Gastrocnemius medialis (tissue), 4 donors: Measurements from ENCODE around the gene ELF3. TPM values are rescaled to one million over a fixed set of nuclear protein-coding genes. Genes with fewer than 3 reads are reported as not detected.

Source experiments
- ATAC-seq, 2 donors: fragments of 150-250 bp; one replicate each; pipeline ENCODE4 v1.9.1; 2016
- DNase-seq, 2 donors: peaks; one replicate each; pipeline ENCODE4 v3.0.0-alpha.2; 2019
- H3K27ac ChIP-seq, 4 donors: fragments of 200-600 bp; sonication (generic); 1 replicate in 1 of 4; 2 replicates in 3 of 4; pipeline ENCODE4 v1.5.1; 2016 to 2018; ENCODE audit warnings: mild to moderate bottlenecking in 2 of 4, moderate library complexity in 1 of 4
- H3K27me3 ChIP-seq, 3 donors: fragments of 200-600 bp; sonication (generic) in 2 of 3; 1 replicate in 1 of 3; 2 replicates in 2 of 3; pipeline versions ENCODE4 v1.5.1 to v1.6.0; 2016 to 2019; ENCODE audit warnings: mild to moderate bottlenecking in 1 of 3, moderate library complexity in 1 of 3
- H3K36me3 ChIP-seq, 2 donors: fragments of 200-600 bp; sonication (generic) in 1 of 2; one replicate each; pipeline ENCODE4 v1.5.1; 2017 to 2018
- H3K4me1 ChIP-seq, 2 donors: fragments of 200-600 bp; sonication (generic) in 1 of 2; one replicate each; pipeline ENCODE4 v1.5.1; 2016 to 2017; ENCODE audit warnings: mild to moderate bottlenecking in 2 of 2
- H3K4me3 ChIP-seq, 4 donors: fragments of 200-600 bp; sonication (generic) in 3 of 4; 1 replicate in 1 of 4; 2 replicates in 3 of 4; pipeline ENCODE4 v1.5.1; 2016 to 2019; ENCODE audit warnings: mild to moderate bottlenecking in 2 of 4
- H3K9me3 ChIP-seq, 3 donors: fragments of 200-600 bp; sonication (generic) in 2 of 3; 1 replicate in 1 of 3; 2 replicates in 2 of 3; pipeline ENCODE4 v1.5.1; 2016 to 2019
- POLR2A ChIP-seq, 2 donors: fragments of 450-650 bp; IDR thresholded peaks; one replicate each; pipeline ENCODE4 v1.6.1; 2017; ENCODE audit warnings: antibody characterized with exemption in 2 of 2, mild to moderate bottlenecking in 2 of 2, moderate library complexity in 2 of 2
- in situ Hi-C, 4 donors: fragments of 200-750 bp; cut with MboI; loops; one replicate each; pipeline versions ENCODE4 v1.15.0 to v1.8.0; 2017; ENCODE audit warnings: low sequenced_read_pairs in 4 of 4
- intact Hi-C: fragments of 100-400 bp; cut with DNase I; formaldehyde crosslinking; loops from one replicate; pipeline ENCODE4 v1.15.1; 2023; ENCODE audit warnings: low total_unique reads
- total RNA-seq, 4 donors: library from RNA; depleted of rRNA; stranded (reverse); fragments of >200 nt; gene quantifications; one replicate each; pipeline versions ENCODE4 v1.1.0 to v1.2.3, GENCODE V29; 2016
- TF ChIP-seq, protein P1 (sequence below), 5 experiments: fragments of 450-650 bp in 3 of 5; fragments of 200-600 bp in 2 of 5; sonication (generic) in 2 of 5; IDR thresholded peaks in 4 of 5; conservative IDR thresholded peaks in 1 of 5; 1 replicate in 4 of 5; 2 replicates in 1 of 5; pipeline ENCODE4 v1.5.1; 2016 to 2019; ENCODE audit warnings: antibody characterized with exemption in 5 of 5, mild to moderate bottlenecking in 3 of 5, moderate library complexity in 3 of 5

The ELF3 gene
- total RNA-seq, 4 donors from 2014 or later = 0.10 to 3.8 (median 0.73) TPM; not detected in 1

DNA sequence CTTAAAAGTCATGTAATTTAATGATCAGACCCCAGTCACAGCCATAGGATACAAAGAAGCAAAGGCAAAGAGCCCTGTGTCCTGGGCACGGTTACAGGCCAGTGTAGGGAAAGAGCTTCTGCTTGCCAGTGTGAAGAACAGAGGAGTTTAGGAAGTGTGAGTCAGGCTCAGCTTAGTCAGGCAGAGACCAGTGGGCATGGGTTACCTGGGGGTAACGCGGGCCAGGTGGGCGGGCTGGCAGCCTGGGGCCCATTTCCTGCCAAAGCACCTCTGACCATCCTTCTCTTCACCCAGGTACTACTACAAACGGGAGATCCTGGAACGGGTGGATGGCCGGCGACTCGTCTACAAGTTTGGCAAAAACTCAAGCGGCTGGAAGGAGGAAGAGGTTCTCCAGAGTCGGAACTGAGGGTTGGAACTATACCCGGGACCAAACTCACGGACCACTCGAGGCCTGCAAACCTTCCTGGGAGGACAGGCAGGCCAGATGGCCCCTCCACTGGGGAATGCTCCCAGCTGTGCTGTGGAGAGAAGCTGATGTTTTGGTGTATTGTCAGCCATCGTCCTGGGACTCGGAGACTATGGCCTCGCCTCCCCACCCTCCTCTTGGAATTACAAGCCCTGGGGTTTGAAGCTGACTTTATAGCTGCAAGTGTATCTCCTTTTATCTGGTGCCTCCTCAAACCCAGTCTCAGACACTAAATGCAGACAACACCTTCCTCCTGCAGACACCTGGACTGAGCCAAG lies 4.7 kb downstream of the ELF3 start:
- intact Hi-C loops = no loop called here
- ATAC-seq = no peak
- Histone ChIP-seq H3K9me3 (no peaks in the 10 kb centered on the region), H3K4me1 (no peaks in the 10 kb centered on the region), H3K27ac (no peak overlapping the region), H3K36me3 (no peaks in the 10 kb centered on the region), H3K27me3 (no peaks in the 10 kb centered on the region), H3K4me3 (no peak overlapping the region)
- in situ Hi-C loops = loop anchor here in 3 of 4 donors (5.0 to 10.0 kb wide), 2 partner anchors 100 to 102 kb away; no protein-coding TSS in a partner anchor
- TF ChIP-seq, protein P1, sequence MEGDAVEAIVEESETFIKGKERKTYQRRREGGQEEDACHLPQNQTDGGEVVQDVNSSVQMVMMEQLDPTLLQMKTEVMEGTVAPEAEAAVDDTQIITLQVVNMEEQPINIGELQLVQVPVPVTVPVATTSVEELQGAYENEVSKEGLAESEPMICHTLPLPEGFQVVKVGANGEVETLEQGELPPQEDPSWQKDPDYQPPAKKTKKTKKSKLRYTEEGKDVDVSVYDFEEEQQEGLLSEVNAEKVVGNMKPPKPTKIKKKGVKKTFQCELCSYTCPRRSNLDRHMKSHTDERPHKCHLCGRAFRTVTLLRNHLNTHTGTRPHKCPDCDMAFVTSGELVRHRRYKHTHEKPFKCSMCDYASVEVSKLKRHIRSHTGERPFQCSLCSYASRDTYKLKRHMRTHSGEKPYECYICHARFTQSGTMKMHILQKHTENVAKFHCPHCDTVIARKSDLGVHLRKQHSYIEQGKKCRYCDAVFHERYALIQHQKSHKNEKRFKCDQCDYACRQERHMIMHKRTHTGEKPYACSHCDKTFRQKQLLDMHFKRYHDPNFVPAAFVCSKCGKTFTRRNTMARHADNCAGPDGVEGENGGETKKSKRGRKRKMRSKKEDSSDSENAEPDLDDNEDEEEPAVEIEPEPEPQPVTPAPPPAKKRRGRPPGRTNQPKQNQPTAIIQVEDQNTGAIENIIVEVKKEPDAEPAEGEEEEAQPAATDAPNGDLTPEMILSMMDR (IDR thresholded peaks at IDR 0.05 in 4 of 5, conservative IDR thresholded peaks at IDR 0.05 in 1 of 5) = no peak
- no peak for TF ChIP-seq POLR2A (IDR thresholded peaks at IDR 0.05)
- no peak for DNase-seq

DNA sequence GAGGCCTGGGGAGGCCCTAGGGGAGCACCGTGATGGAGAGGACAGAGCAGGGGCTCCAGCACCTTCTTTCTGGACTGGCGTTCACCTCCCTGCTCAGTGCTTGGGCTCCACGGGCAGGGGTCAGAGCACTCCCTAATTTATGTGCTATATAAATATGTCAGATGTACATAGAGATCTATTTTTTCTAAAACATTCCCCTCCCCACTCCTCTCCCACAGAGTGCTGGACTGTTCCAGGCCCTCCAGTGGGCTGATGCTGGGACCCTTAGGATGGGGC lies 5.2 kb downstream of the ELF3 start:
- intact Hi-C loops = no loop called here
- Histone ChIP-seq H3K36me3 (no peaks in the 10 kb centered on the region), H3K27ac (no peak overlapping the region), H3K4me3 (no peak overlapping the region), H3K9me3 (no peaks in the 10 kb centered on the region), H3K27me3 (no peaks in the 10 kb centered on the region), H3K4me1 (no peaks in the 10 kb centered on the region)
- no peak for DNase-seq
- TF ChIP-seq, protein P1 (IDR thresholded peaks at IDR 0.05 in 4 of 5, conservative IDR thresholded peaks at IDR 0.05 in 1 of 5) = no peak
- no peak for TF ChIP-seq POLR2A (IDR thresholded peaks at IDR 0.05)
- no peak for ATAC-seq
- in situ Hi-C loops = loop anchor here in 2 of 4 donors (10.0 kb wide), 1 partner anchor 99 kb away; no protein-coding TSS in a partner anchor

DNA sequence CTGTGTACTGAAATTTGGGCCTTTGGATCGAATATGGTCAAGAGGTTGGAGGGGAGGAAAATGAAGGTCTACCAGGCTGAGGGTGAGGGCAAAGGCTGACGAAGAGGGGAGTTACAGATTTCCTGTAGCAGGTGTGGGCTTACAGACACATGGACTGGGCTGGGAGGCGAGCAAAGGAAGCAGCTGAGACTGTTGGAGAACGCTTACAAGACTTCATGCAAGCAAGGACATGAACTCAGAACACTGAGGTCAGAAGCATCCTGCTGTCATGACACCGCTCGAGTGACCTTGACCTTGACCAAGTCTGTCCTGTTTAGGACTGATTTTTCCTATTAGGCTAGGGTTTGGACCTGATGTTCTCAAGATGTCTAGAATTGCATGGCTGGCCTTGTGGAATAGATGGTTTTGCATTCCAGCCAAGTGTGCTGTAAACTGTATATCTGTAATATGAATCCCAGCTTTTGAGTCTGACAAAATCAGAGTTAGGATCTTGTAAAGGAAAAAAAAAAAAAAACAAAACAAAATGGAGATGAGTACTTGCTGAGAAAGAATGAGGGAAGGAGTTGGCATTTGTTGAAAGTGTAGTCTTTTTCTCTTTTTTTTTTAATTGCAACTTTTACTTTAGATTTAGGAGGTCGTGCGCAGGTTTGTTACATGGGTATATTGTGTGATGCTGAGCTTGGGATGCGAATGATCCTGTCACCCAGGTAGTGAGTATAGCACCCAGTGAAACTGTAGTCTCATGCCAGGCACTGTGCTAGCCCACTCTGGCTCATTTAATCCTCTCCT lies 5.8 kb downstream of the ELF3 start:
- H3K4me3 ChIP-seq = no peak overlapping the region
- no peaks in the 10 kb centered on the region for H3K36me3 ChIP-seq
- H3K27ac ChIP-seq = no peak overlapping the region
- intact Hi-C loops = no loop called here
- H3K4me1 ChIP-seq = no peaks in the 10 kb centered on the region
- in situ Hi-C loops = loop anchor here in 2 of 4 donors (10.0 kb wide), 1 partner anchor 99 kb away; no protein-coding TSS in a partner anchor
- ATAC-seq (no peak), DNase-seq (no peak)
- no peaks in the 10 kb centered on the region for H3K9me3 ChIP-seq
- no peaks in the 10 kb centered on the region for H3K27me3 ChIP-seq
- TF ChIP-seq POLR2A (IDR thresholded peaks at IDR 0.05) = no peak
- TF ChIP-seq, protein P1 (IDR thresholded peaks at IDR 0.05 in 4 of 5, conservative IDR thresholded peaks at IDR 0.05 in 1 of 5) = no peak

DNA sequence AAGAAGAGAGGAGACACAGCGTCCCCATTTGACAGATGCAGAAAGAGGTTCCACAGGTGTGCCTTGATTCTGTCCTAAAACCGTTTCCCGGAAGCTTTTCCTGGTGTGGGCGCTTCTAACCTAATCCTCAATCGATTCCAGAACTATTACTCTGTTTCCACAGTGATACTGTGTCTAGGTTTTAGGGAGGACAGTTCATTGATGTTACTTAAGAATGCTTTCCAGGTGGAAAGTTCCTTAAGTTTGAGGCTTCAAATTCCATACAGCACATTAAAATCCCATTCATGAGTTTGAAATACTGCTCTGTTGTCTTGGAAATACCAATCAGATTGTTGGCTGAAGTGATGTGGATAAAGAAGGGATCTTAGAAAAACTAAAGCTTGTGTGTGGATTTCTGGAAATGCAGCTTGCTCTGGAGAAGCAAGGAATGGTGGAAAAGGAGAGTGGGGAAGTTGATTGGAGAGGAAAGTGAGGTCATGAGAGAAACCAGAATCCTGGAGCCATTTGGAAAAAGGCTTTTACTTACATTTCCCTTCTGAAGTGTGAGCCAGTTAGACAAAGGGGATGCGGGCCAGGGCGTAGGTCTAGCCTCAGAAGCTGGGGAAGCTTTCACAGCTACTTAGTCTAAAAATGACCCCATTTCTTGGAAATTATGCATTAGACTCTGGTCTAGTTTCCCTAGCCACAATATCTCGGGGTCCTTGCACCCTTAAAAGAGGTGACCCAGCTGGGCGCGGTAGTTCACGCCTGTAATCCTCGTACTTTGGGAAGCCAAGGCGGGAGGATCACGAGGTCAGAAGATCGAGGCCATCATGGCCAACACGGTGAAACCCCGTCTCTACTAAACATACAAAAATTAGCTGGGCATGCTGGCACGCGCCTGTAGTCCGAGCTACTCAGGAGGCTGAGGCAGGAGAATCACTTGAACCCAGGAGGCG lies 6.7 kb downstream of the ELF3 start:
- no peak overlapping the region for H3K27ac ChIP-seq
- H3K4me3 ChIP-seq = no peak overlapping the region
- H3K9me3 ChIP-seq = no peaks in the 10 kb centered on the region
- no peaks in the 10 kb centered on the region for H3K27me3 ChIP-seq
- H3K36me3 ChIP-seq = no peaks in the 10 kb centered on the region
- intact Hi-C loops = no loop called here
- in situ Hi-C loops = loop anchor here in 2 of 4 donors (10.0 kb wide), 1 partner anchor 98 kb away; no protein-coding TSS in a partner anchor
- H3K4me1 ChIP-seq = no peaks in the 10 kb centered on the region
- no peak for ATAC-seq
- no peak for DNase-seq
- no peak for TF ChIP-seq POLR2A (IDR thresholded peaks at IDR 0.05)
- TF ChIP-seq, protein P1 (IDR thresholded peaks at IDR 0.05 in 4 of 5, conservative IDR thresholded peaks at IDR 0.05 in 1 of 5) = no peak
